Testis (tissue), 3 donors: ENCODE results near the gene MTERF2. TPM values are rescaled to one million over a fixed set of nuclear protein-coding genes. Genes with fewer than 3 reads are reported as not detected.

ENCODE experiments used
- DNase-seq: peaks from one replicate; pipeline ENCODE4 v3.0.0-alpha.2; 2019
- H3K27ac ChIP-seq, 2 donors: fragments of 200-600 bp; sonication (generic); one replicate each; pipeline ENCODE4 v1.5.1; 2019
- H3K27me3 ChIP-seq: fragments of 200-600 bp; sonication (generic); one replicate; pipeline ENCODE4 v1.5.1; 2019
- H3K36me3 ChIP-seq: fragments of 200-600 bp; sonication (generic); one replicate; pipeline ENCODE4 v1.5.1; 2017; ENCODE audit warnings: low read depth; ENCODE audit errors: missing control alignments
- H3K4me1 ChIP-seq: fragments of 200-600 bp; sonication (generic); one replicate; pipeline ENCODE4 v1.5.1; 2019
- H3K4me3 ChIP-seq, 2 donors: fragments of 200-600 bp; sonication (generic); one replicate each; pipeline ENCODE4 v1.5.1; 2017 to 2019
- H3K9me3 ChIP-seq: fragments of 200-600 bp; sonication (generic); one replicate; pipeline ENCODE4 v1.5.1; 2017
- POLR2A ChIP-seq: fragments of 450-650 bp; IDR thresholded peaks from one replicate; pipeline ENCODE4 v1.6.1; 2017; ENCODE audit warnings: antibody characterized with exemption, mild to moderate bottlenecking, moderate library complexity
- WGBS, 2 donors: methylation state at CpG; one replicate each; pipeline ENCODE4 v1.1.5; 2018; 5-methylcytosine and 5-hydroxymethylcytosine counted together
- intact Hi-C: fragments of 100-400 bp; cut with DNase I; formaldehyde crosslinking; loops from one replicate; pipeline ENCODE4 v1.15.1; 2023; ENCODE audit warnings: low total_unique reads
- polyA plus RNA-seq: library from polyadenylated mRNA; stranded (reverse); fragments of 350-450 nt; fragmentation: Illumina TruSeq; extraction: RNeasy Lipid Tissue Mini Kit (QIAGEN cat#74804); gene quantifications from one replicate; pipeline ENCODE4 v1.2.3, GENCODE V29; 2014; ENCODE audit warnings: low read depth, low replicate concordance; ENCODE audit not compliant: insufficient read depth
- total RNA-seq, 2 donors: library from RNA; depleted of rRNA; stranded (reverse); fragments of >200 nt; gene quantifications; one replicate each; pipeline ENCODE4 v1.2.3, GENCODE V29; 2016
- TF ChIP-seq, protein P1 (sequence below), 3 experiments: fragments of 450-650 bp in 2 of 3; fragments of 200-600 bp in 1 of 3; sonication (generic) in 1 of 3; IDR thresholded peaks; one replicate each; pipeline ENCODE4 v1.5.1; 2016 to 2019; ENCODE audit warnings: antibody characterized with exemption in 3 of 3, mild to moderate bottlenecking in 2 of 3, moderate library complexity in 1 of 3

The MTERF2 gene
- total and polyA plus RNA-seq, 3 donors from 2014 or later, result 19.5 to 25.2 (median 22.7) TPM

DNA sequence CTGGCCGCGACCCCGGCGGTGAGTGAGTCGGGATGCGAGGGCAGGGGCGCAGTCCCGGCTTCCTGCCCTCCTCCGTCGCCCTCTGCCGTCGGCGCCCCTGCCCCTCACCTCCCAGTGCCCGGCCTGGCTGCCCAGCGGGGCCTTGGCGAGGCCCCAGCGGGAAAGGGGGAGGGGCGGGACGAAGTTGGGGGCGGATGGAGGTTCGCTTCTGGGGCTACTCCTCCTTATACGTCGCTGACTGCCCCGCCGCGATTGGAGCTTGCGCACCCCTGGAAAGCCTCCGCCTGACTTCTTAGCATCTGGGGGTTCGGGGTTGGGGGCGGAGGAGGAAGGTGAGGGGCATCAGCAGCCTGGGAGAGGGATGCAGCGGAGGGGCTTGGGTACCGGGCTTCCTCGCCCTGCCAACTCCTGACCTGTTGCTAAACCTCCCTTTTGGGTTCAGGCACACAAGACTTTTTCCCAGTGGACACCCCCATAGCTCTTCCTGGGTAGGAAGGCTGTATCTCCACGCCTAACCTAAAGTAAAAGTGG, 30.8 kb downstream of the MTERF2 start:
- 0 to 1% methylated on average over 13 to 34 of the region's 34 CpGs for WGBS, 2 donors
- peak overlapping the region; percentile 98 to 99 for H3K27ac ChIP-seq
- H3K4me1 ChIP-seq, result peaks cover 4% of the 10 kb centered on the region

DNA sequence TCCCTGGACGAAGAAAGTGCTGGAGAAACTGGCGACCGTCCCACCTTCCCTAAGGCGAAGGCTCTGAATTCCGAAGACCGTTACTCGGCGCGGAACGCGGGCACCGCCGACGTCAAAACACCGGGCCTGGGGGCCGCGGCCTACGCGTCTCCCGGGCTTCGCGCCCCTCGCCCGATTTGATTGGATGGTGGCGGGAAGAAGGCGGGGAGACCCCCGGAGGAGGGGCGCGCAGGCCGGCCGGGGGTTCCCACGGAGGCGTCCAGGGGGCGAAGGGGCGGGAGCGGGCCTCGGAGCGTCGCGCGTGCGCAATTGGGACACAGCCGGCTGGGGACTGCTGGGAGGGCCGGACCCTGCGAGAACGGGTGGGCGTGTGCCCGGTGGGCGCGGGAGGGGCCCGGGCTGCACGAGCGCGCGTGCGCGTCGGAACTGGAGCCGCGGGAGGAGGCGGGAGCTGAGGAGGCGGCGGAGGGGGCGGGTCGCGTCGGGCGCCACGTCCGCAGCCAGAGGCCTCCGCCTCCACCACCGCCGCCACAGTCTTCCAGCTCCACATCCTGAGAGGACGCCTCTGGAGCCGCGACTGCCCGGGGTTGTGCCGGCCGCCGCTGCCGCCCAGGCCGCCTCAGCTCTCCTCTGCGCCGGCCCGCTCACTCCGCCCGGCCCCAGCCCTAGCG, 31.4 kb downstream of the MTERF2 start, which contains the start of gene TMEM263:
Gene TMEM263, plus strand, starts transcription at position 531 of the 671 bp plus-strand sequence. CDS start 11,210 bp downstream, outside the sequence.
- Histone ChIP-seq H3K36me3 (no peaks in the 10 kb centered on the region), H3K4me1 (peaks cover 4% of the 10 kb centered on the region), H3K4me3 (peak within 1 kb of the TSS; percentile 97), H3K9me3 (no peaks in the 10 kb centered on the region), H3K27ac (peak within 1 kb of the TSS; percentile 98 to 99), H3K27me3 (no peaks in the 10 kb centered on the region)
- intact Hi-C loops, result no loop called here
- TF ChIP-seq, protein P1, sequence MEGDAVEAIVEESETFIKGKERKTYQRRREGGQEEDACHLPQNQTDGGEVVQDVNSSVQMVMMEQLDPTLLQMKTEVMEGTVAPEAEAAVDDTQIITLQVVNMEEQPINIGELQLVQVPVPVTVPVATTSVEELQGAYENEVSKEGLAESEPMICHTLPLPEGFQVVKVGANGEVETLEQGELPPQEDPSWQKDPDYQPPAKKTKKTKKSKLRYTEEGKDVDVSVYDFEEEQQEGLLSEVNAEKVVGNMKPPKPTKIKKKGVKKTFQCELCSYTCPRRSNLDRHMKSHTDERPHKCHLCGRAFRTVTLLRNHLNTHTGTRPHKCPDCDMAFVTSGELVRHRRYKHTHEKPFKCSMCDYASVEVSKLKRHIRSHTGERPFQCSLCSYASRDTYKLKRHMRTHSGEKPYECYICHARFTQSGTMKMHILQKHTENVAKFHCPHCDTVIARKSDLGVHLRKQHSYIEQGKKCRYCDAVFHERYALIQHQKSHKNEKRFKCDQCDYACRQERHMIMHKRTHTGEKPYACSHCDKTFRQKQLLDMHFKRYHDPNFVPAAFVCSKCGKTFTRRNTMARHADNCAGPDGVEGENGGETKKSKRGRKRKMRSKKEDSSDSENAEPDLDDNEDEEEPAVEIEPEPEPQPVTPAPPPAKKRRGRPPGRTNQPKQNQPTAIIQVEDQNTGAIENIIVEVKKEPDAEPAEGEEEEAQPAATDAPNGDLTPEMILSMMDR (IDR thresholded peaks at IDR 0.05), result no peak
- TF ChIP-seq POLR2A, result peak; percentile 82
- 0 to 6% methylated on average over 13 to 58 of the region's 88 CpGs for WGBS, 2 donors
- peak; percentile 95 for DNase-seq

More for the DNA sequence above, 30.8 kb downstream of the MTERF2 start:
- peak; percentile 71 for DNase-seq
- no peaks in the 10 kb centered on the region for H3K9me3 ChIP-seq
- TF ChIP-seq POLR2A, result no peak
- TF ChIP-seq, protein P1 (IDR thresholded peaks at IDR 0.05), result no peak
- intact Hi-C loops, result no loop called here
- H3K36me3 ChIP-seq, result no peaks in the 10 kb centered on the region
- peak overlapping the region; percentile 97 for H3K4me3 ChIP-seq
- no peaks in the 10 kb centered on the region for H3K27me3 ChIP-seq

DNA sequence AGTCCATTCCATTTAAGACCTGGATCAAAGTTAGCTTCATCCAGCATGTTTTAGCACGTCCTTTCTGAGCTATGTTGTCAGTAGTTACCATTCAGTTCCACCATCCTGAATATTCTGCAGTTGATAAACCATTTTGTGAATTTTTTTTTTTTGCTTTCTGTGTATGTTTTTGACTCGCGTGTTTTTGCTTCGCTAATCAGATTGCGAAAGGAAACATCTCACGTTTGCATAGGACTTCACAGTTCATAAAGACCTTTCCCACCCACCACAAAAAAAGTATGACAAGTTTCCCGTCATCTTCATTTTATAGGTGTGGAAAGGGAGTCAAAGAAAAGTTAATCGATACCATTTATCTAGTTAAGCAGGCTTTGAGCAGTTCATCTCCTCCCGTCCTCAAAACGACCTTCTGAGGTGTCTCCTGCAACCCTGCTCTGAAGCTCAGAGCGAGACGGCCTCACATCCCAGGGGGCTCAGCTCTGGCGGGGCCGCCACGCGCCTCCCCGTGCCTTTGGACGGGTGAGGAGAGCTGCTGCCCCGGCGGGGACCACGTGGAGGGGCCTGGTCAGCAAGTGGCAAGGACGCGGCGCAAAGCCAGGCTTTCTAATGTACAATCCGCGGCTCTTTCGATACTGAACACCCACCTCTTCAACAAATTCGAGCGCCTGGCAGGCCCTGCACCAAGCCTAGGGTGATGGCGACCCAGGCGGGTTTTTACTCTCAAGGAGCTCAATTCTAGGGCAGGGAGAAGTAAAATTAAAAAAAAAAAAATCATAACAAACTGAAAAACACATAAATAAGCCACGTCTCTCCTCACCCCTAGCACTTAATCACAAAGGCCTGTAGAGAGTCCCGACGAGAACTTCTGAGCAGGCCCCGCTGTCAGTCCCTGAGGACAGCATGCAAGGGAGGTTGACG, 32.2 kb downstream of the MTERF2 start:
- TF ChIP-seq, protein P1 (IDR thresholded peaks at IDR 0.05), result no peak
- TF ChIP-seq POLR2A, result no peak
- Histone ChIP-seq H3K36me3 (no peaks in the 10 kb centered on the region), H3K9me3 (no peaks in the 10 kb centered on the region), H3K4me1 (peaks cover 4% of the 10 kb centered on the region), H3K4me3 (peak overlapping the region; percentile 97), H3K27me3 (no peaks in the 10 kb centered on the region), H3K27ac (peak overlapping the region; percentile 98 to 99)
- DNase-seq, result peak; percentile 71
- intact Hi-C loops, result no loop called here
- WGBS, 2 donors, result 35 to 37% methylated on average over 32 to 36 of the region's 36 CpGs

DNA sequence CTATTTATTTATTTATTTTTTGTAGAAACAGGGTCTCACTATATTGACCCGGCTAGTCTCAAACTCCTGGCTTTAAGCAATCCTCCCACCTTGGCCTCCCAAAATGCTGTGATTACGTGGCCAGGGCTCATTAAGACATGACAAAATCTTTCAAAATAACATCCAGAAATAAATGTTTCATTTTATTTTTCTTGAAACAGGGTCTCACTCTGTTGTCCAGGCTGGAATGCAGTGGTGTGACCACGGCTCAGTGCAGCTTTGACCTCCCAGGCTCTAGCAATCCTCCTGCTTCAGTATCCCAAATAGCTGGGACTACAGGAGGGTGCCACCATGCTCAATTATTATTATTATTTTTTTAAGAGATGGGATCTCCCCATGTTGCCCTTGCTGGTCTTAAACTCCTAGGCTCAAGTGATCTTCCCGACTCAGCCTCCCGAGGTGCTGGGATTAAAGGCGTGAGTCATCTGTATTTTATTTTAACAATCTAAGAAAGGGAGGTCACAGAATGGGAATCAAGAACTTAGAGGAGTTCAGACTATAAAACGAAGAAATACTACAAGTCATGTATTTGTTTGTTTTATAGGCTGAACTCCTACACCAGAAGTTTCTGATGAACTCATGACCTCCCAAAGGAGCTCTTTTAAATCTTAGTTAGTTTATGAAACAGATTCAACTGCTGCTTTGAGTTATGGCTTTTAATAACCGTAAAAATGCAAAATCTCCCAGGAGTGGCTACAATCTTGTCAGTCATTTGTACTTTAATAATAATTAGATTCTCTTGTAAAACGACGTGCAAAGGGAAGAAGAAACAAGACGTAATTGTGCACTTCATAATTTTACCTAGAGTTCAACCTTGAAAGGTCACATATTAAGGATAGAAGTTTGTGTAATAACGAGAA, 33.3 kb downstream of the MTERF2 start:
- TF ChIP-seq POLR2A, result no peak
- TF ChIP-seq, protein P1 (IDR thresholded peaks at IDR 0.05), result no peak
- peaks cover 4% of the 10 kb centered on the region for H3K4me1 ChIP-seq
- no peak for DNase-seq
- no peaks in the 10 kb centered on the region for H3K27me3 ChIP-seq
- H3K4me3 ChIP-seq, result no peak overlapping the region
- no peaks in the 10 kb centered on the region for H3K9me3 ChIP-seq
- H3K27ac ChIP-seq, result no peak overlapping the region
- intact Hi-C loops, result no loop called here
- 59 to 74% methylated on average over 12 of the region's 12 CpGs for WGBS, 2 donors
- H3K36me3 ChIP-seq, result no peaks in the 10 kb centered on the region
